GM11168 (cell line): Measurements from ENCODE around the gene ABCD4.

Source experiments
- in situ Hi-C: fragments of 300-500 bp; cut with MboI; formaldehyde crosslinking; loops from one replicate; pipeline ENCODE4 v1.12.0; 2022; ENCODE audit warnings: low sequenced_read_pairs; ENCODE audit not compliant: unreplicated experiment

Gene ABCD4

GRCh38 chr14:74261288-74261687 lies 41.4 kb downstream of the ABCD4 start:
- in situ Hi-C loops = no loop called here

- in situ Hi-C loops = no loop called here
Observed at GRCh38 chr14:74260525-74261233, 42.1 kb downstream of the ABCD4 start.

GRCh38 chr14:74259513-74259912 lies 43.2 kb downstream of the ABCD4 start:
- in situ Hi-C loops = loop anchor here (10.0 kb wide), 1 partner anchor 145 kb away; no protein-coding TSS in a partner anchor

GRCh38 chr14:74258764-74259035 lies 44.0 kb downstream of the ABCD4 start:
- in situ Hi-C loops = loop anchor here (10.0 kb wide), 1 partner anchor 144 kb away; no protein-coding TSS in a partner anchor

GRCh38 chr14:74257941-74258763 lies 44.6 kb downstream of the ABCD4 start:
- in situ Hi-C loops = loop anchor here (10.0 kb wide), 1 partner anchor 143 kb away; no protein-coding TSS in a partner anchor

- in situ Hi-C loops = loop anchor here (10.0 kb wide), 1 partner anchor 143 kb away; no protein-coding TSS in a partner anchor
Observed at GRCh38 chr14:74257078-74257940, 45.4 kb downstream of the ABCD4 start.

- in situ Hi-C loops = loop anchor here (10.0 kb wide), 1 partner anchor 140 kb away; no protein-coding TSS in a partner anchor
Observed at GRCh38 chr14:74255281-74255680, 47.5 kb downstream of the ABCD4 start.

GRCh38 chr14:74249433-74250375 lies 53.0 kb downstream of the ABCD4 start:
- in situ Hi-C loops = loop anchor here (10.0 kb wide), 1 partner anchor 135 kb away; no protein-coding TSS in a partner anchor

GRCh38 chr14:74248017-74248416 lies 54.7 kb downstream of the ABCD4 start:
- in situ Hi-C loops = no loop called here

GRCh38 chr14:74246542-74246941 lies 56.2 kb downstream of the ABCD4 start:
- in situ Hi-C loops = no loop called here

- in situ Hi-C loops = no loop called here
Observed at GRCh38 chr14:74245292-74245691, 57.4 kb downstream of the ABCD4 start.

GRCh38 chr14:74244115-74244514 lies 58.6 kb downstream of the ABCD4 start:
- in situ Hi-C loops = no loop called here

- in situ Hi-C loops = no loop called here
Observed at GRCh38 chr14:74243051-74243450, 59.7 kb downstream of the ABCD4 start.

GRCh38 chr14:74242780-74243042 lies 60.0 kb downstream of the ABCD4 start:
- in situ Hi-C loops = no loop called here

GRCh38 chr14:74242021-74242779 lies 60.5 kb downstream of the ABCD4 start:
- in situ Hi-C loops = no loop called here

GRCh38 chr14:74241652-74242017 lies 61.1 kb downstream of the ABCD4 start:
- in situ Hi-C loops = no loop called here

- in situ Hi-C loops = no loop called here
Observed at GRCh38 chr14:74240794-74241651, 61.7 kb downstream of the ABCD4 start.
